ENCODE results near the gene BZW1.

The BZW1 gene

GRCh38 chr2:200811333-200812121, at the start of gene BZW1:
BZW1 (plus strand) TSS chr2:200811910; CDS start chr2:200813218, 1,308 bp downstream.
- DNase-seq (ENCODE audit: low read depth in 2 of 2) = peak; percentile 93 to 94

DNA sequence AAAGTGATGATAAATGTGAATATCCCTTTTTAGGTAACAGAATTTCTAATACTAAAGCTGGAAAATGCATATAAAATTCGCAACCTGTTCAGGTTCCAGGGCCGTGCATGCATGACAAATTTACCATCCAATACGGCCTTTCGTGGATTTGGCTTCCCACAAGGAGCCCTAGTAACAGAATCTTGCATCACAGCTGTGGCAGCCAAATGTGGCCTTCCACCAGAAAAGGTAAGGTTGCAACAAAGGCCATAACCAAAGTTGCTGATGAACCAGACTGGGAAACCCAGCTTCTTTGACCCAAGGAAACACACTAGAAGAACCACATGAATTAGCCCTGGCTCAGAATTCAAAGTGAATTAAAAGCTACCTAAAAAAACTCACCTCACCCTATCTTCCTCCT, 49.6 kb upstream of the BZW1 start:
- no peak for DNase-seq (ENCODE audit: low read depth in 2 of 2)

GRCh38 chr2:200763422-200763821, 48.3 kb upstream of the BZW1 start:
- DNase-seq (ENCODE audit: low read depth in 2 of 2) = no peak

- no peak for DNase-seq (ENCODE audit: low read depth in 2 of 2)
Measured at GRCh38 chr2:200765139-200765951, 46.4 kb upstream of the BZW1 start.

GRCh38 chr2:200765995-200766660, 45.6 kb upstream of the BZW1 start:
- DNase-seq (ENCODE audit: low read depth in 2 of 2) = no peak

DNA sequence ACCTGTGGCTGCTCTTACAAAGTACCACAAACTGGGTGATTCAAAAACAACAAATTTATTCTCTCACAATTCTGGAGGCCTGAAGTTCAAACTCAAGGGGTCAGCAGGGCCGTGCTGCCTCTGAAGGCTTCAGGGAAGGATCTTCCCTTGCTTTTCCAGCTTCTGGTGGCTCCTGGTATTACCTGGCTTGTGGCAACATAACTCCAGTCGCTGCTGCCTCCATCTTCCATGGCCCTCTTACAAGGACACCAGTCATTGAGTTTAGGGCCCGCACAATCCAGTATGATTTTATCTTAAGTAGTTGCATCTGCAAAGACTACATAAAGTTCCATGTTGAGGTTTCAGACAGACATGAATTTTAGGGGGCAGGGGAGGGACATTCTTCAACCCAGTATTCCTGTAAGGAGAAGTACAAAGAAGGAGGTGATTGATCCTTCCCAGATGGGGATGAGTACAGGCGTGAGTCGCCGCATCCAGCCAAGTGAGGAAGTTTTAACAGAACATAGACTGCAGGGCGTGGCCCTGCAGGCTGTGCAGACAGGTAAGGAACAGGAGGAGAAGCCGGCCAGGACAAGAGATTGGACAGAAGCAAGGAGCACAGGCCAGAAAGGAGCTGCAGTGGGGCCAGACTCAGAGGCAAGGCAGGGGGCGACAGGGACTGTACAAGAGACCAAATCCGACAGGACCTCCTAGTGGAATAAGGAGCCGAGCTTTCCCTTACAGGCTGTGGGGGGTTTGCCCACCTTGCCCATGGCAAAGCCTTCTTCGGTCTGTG, 44.4 kb upstream of the BZW1 start:
- DNase-seq (ENCODE audit: low read depth in 2 of 2) = no peak

- no peak for DNase-seq (ENCODE audit: low read depth in 2 of 2)
Measured at GRCh38 chr2:200770847-200771246, 40.9 kb upstream of the BZW1 start.

- DNase-seq (ENCODE audit: low read depth in 2 of 2) = no peak
Measured at GRCh38 chr2:200772620-200773019, 39.1 kb upstream of the BZW1 start.

- no peak for DNase-seq (ENCODE audit: low read depth in 2 of 2)
Measured at GRCh38 chr2:200773083-200773482, 38.6 kb upstream of the BZW1 start.

GRCh38 chr2:200774920-200775319, 36.8 kb upstream of the BZW1 start:
- no peak for DNase-seq (ENCODE audit: low read depth in 2 of 2)

DNA sequence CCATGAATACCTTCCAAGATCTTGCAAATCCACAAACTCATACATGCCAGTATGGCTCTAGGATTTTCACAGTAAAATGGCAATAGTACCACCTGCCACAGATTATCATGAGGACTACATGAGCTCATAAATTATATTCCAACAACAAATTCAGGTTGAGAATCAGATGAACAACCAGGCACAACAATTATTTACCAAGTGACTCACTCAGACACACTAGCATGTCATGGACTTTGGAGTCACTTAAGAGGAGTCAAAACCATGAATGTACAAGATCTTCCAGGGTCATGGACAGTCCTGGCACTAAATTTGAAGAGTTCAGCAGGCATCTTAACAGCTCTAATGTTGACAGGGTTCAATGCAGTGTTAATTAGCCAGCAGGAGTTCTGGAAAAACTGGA, 34.4 kb upstream of the BZW1 start:
- DNase-seq (ENCODE audit: low read depth in 2 of 2) = no peak

DNA sequence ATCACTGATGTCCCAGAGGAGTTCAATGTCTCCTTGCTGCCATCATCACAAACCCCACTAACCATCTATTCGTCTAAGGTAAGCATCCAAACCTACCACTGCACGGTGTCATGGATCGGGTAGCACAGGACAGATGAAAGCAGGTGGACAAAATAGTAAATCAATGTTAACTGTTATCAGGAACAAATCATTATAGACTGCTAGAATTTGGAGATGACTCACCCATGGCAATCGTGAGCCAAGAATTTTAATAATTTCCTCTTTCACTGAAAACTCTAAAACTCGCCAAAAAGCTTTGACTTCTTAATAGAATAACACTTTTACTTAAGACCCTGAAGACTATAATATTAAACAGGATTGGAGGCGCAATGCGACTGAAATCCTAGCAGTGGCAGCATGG, 33.7 kb upstream of the BZW1 start:
- no peak for DNase-seq (ENCODE audit: low read depth in 2 of 2)

DNA sequence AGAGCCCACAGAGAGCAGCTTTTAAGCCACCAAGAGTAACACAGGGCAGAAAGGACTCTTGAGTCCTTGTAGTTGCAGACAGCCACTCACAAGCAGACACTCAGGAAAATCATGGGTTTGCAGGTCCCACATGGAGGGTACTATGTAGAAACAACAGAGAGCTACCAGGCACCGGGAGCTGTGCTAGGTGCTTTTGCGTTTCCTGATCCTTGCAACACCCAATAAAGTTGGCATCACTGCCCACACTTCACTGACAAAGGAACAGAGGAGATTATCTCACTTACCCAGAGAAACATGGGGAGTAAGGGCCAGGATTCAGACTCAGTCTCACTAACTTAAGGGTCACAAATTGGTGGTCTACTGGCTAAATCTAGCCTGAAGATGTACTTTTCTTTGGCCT, 32.5 kb upstream of the BZW1 start:
- no peak for DNase-seq (ENCODE audit: low read depth in 2 of 2)

- no peak for DNase-seq (ENCODE audit: low read depth in 2 of 2)
Measured at GRCh38 chr2:200781616-200782015, 30.1 kb upstream of the BZW1 start.

- DNase-seq (ENCODE audit: low read depth in 2 of 2) = no peak
Measured at GRCh38 chr2:200782251-200782650, 29.5 kb upstream of the BZW1 start.

DNA sequence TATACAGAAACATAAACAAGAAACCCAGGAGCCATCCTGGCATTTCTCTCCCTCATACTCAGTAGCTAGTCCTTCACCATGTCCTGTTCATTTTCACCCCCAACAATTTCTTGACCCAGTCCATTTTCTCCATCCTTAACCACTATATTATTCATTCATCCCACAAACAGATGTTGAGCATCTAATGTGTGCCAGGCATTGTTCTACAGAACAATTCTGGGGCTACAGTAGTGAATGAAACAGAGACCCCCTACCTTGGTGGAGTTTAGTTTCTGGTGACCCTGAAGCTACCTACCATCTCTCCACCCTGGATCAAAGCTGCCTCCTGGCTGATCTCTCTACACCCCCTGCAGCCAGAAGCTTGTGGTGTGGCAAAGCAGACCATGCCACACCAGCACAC, 27.5 kb upstream of the BZW1 start:
- DNase-seq (ENCODE audit: low read depth in 2 of 2) = no peak

- no peak for DNase-seq (ENCODE audit: low read depth in 2 of 2)
Measured at GRCh38 chr2:200786423-200786822, 25.3 kb upstream of the BZW1 start.

- no peak for DNase-seq (ENCODE audit: low read depth in 2 of 2)
Measured at GRCh38 chr2:200786826-200787225, 24.9 kb upstream of the BZW1 start.

GRCh38 chr2:200787351-200788120, 24.2 kb upstream of the BZW1 start:
- no peak for DNase-seq (ENCODE audit: low read depth in 2 of 2)

DNA sequence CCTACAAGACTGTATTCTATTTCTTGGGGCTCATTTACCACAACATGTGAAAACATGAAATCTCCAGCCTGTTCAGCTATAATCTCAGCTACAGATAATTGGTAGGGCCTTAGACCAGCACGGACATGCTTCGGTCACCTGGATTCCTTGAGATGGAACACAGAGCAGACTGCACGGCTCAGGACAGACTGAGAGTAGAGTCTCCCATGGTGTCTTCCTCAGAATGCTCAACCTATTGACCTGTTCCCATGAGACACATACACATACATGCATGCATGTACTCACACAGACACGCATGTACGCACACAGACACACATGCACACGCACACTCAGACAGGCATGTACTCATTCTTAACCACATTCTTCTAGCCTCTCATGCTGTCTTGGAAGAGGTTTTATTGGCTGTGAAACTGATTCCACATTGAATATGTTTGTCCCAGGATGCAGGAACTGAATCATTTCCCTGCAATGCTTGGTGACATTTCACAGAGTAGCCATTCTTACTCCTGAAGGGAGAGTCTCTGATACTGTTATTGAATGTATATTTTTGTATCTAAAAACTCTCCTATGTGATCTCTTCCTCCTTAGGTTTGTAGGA, 23.5 kb upstream of the BZW1 start:
- no peak for DNase-seq (ENCODE audit: low read depth in 2 of 2)

GRCh38 chr2:200790185-200790584, 21.5 kb upstream of the BZW1 start:
- DNase-seq (ENCODE audit: low read depth in 2 of 2) = no peak
